CMK (cell line): ENCODE results near the gene TFF2.

Source experiments
- DNase-seq: peaks from one replicate; pipeline ENCODE4 v3.0.0-alpha.2; 2010; ENCODE audit warnings: low read depth

TFF2 gene

GRCh38 chr21:42366292-42367010 is 15.7 kb upstream of the TFF2 start, which contains the start of gene TFF1:
TFF1 (minus strand) TSS chr21:42366535; CDS start chr21:42366495, 40 bp downstream.
- DNase-seq = no peak

GRCh38 chr21:42365770-42366169 is 15.0 kb upstream of the TFF2 start:
- DNase-seq = no peak

GRCh38 chr21:42364304-42364865 is 13.6 kb upstream of the TFF2 start:
- no peak for DNase-seq

- DNase-seq = no peak
Measured at GRCh38 chr21:42363312-42363711, 12.5 kb upstream of the TFF2 start.

GRCh38 chr21:42362700-42363099 is 11.9 kb upstream of the TFF2 start:
- DNase-seq = no peak

- no peak for DNase-seq
Measured at GRCh38 chr21:42362198-42362597, 11.4 kb upstream of the TFF2 start.

- DNase-seq = no peak
Measured at GRCh38 chr21:42361286-42361685, 10.5 kb upstream of the TFF2 start.

- DNase-seq = no peak
Measured at GRCh38 chr21:42360317-42360716, 9.5 kb upstream of the TFF2 start.

GRCh38 chr21:42358937-42359336 is 8.1 kb upstream of the TFF2 start:
- no peak for DNase-seq

GRCh38 chr21:42358261-42358660 is 7.5 kb upstream of the TFF2 start:
- no peak for DNase-seq

- DNase-seq = no peak
Measured at GRCh38 chr21:42357307-42357706, 6.5 kb upstream of the TFF2 start.

GRCh38 chr21:42356650-42357049 is 5.9 kb upstream of the TFF2 start:
- no peak for DNase-seq

- no peak for DNase-seq
Measured at GRCh38 chr21:42356046-42356445, 5.3 kb upstream of the TFF2 start.

- no peak for DNase-seq
Measured at GRCh38 chr21:42353623-42354022, 2.8 kb upstream of the TFF2 start.

GRCh38 chr21:42352441-42353095 is 1.8 kb upstream of the TFF2 start:
- no peak for DNase-seq

GRCh38 chr21:42351626-42352440 is 1.0 kb upstream of the TFF2 start:
- DNase-seq = no peak

- no peak for DNase-seq
Measured at GRCh38 chr21:42350318-42350910, 380 bp downstream of the TFF2 start.

- DNase-seq = peak; percentile 41
Measured at GRCh38 chr21:42349420-42350317, 1.1 kb downstream of the TFF2 start.

GRCh38 chr21:42348762-42349161 is 2.0 kb downstream of the TFF2 start:
- DNase-seq = no peak

GRCh38 chr21:42347601-42348327 is 3.0 kb downstream of the TFF2 start:
- DNase-seq = no peak
